HuH-7 (cell line): ENCODE results near the gene PIAS1.
"Not testable (repeated sequence)": the region's sequence is repeated elsewhere in the genome, so short reads cannot be mapped to it uniquely, and the experiment has no call there.

Experiments
- DNase-seq: peaks from one replicate; pipeline ENCODE4 v3.0.0; 2011; ENCODE audit warnings: low spot score

PIAS1 gene

GRCh38 chr15:68183616-68184315 lies 129.7 kb downstream of the PIAS1 start:
- no peak for DNase-seq

GRCh38 chr15:68184616-68185480 lies 130.7 kb downstream of the PIAS1 start:
- DNase-seq = no peak

GRCh38 chr15:68186671-68187397 lies 132.7 kb downstream of the PIAS1 start:
- no peak for DNase-seq

- DNase-seq = no peak
These were observed 133.4 kb downstream of the PIAS1 start for GRCh38 chr15:68187559-68187958.

GRCh38 chr15:68188647-68189046 lies 134.5 kb downstream of the PIAS1 start:
- DNase-seq = no peak

GRCh38 chr15:68190048-68190447 lies 135.9 kb downstream of the PIAS1 start:
- DNase-seq = no peak

GRCh38 chr15:68191555-68191954 lies 137.4 kb downstream of the PIAS1 start:
- no peak for DNase-seq

GRCh38 chr15:68192117-68192516 lies 138.0 kb downstream of the PIAS1 start:
- no peak for DNase-seq

GRCh38 chr15:68192804-68193486 lies 138.8 kb downstream of the PIAS1 start:
- no peak for DNase-seq

GRCh38 chr15:68195336-68196112 lies 141.4 kb downstream of the PIAS1 start:
- DNase-seq = no peak

- DNase-seq = no peak
These were observed 142.5 kb downstream of the PIAS1 start for GRCh38 chr15:68196445-68197169.

GRCh38 chr15:68197170-68197492 lies 143.0 kb downstream of the PIAS1 start:
- no peak for DNase-seq

- no peak for DNase-seq
These were observed 143.7 kb downstream of the PIAS1 start for GRCh38 chr15:68197661-68198437.

GRCh38 chr15:68199340-68199739 lies 145.2 kb downstream of the PIAS1 start:
- no peak for DNase-seq

GRCh38 chr15:68200016-68200861 lies 146.1 kb downstream of the PIAS1 start:
- DNase-seq = no peak

- DNase-seq = no peak
These were observed 147.2 kb downstream of the PIAS1 start for GRCh38 chr15:68201153-68201878.

GRCh38 chr15:68201879-68202261 lies 147.8 kb downstream of the PIAS1 start:
- DNase-seq = no peak

GRCh38 chr15:68202994-68203393 lies 148.9 kb downstream of the PIAS1 start:
- DNase-seq = not testable (repeated sequence)
